PFSK-1 (cell line): Measurements from ENCODE around the gene RAP1GAP.

Experiments used
- FOXP2 ChIP-seq: optimal IDR thresholded peaks from 2 replicates; pipeline ENCODE3; 2011; ENCODE audit warnings: borderline replicate concordance, control low read depth, inconsistent platforms; ENCODE audit not compliant: insufficient read depth; ENCODE audit errors: extremely low read length, extremely low read depth
- POLR2AphosphoS5 ChIP-seq: IDR thresholded peaks from 2 replicates; pipeline ENCODE4 v1.6.1; 2012; ENCODE audit warnings: low read depth, mild to moderate bottlenecking, control low read depth, low read length, moderate library complexity
- SIN3A ChIP-seq: IDR thresholded peaks from 2 replicates; pipeline ENCODE4 v1.6.1; 2012; ENCODE audit warnings: mild to moderate bottlenecking, low read length, moderate library complexity, borderline replicate concordance; ENCODE audit not compliant: insufficient read depth
- TAF1 ChIP-seq: IDR thresholded peaks from 2 replicates; pipeline ENCODE4 v1.6.1; 2012; ENCODE audit warnings: low read length, control low read depth, borderline replicate concordance; ENCODE audit not compliant: insufficient read depth
- TF ChIP-seq, protein P1 (sequence below), 2 experiments: IDR thresholded peaks; 2 replicates each; pipeline versions ENCODE4 v1.6.1 to v1.8.0; 2011 to 2012; ENCODE audit warnings: low read depth in 2 of 2, low read length in 2 of 2, control low read depth in 1 of 2, inconsistent platforms in 1 of 2, mild to moderate bottlenecking in 1 of 2, moderate library complexity in 1 of 2; ENCODE audit not compliant: insufficient read depth in 1 of 2

RAP1GAP gene

DNA sequence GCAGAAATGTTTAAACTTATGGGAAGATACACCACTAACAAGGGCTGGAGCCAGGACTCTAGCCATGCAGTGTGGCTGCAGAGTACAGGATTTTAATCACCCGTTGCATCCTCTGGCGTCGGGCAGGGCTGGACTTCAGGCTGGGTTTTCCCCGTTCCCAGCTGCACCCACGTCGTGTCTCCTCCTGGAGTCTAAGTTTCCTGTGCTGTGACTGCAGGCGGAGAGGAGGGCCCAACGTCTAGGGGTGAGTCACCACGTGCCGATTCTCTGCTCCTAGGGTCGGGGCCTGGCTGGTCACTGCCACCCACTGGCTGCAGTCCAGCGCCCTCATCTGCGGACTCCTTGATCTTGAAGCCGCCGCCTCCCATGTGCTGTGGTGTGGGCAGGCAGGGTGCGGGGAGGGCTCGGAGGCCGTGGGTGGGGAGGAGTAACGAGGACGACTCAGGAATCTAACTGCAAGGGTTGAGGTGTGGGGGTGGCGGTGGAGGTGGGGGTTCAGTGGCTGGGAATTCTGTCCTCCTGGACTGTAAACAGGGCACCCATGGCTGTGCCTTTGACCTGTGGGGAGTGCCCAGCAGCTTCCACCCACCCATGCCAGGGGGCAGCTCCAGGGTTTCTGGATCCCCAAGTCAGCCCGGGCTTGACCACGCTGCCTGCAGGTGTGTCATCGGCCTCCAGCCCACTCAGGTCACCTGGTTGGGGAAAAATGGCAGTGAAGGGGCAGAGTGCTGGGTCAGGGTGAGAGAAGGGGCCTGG, 82.1 kb downstream of the RAP1GAP start:
- no peak for TF ChIP-seq POLR2AphosphoS5
- TF ChIP-seq FOXP2: no peak
- no peak for TF ChIP-seq SIN3A
- no peak for TF ChIP-seq TAF1
- TF ChIP-seq, protein P1, sequence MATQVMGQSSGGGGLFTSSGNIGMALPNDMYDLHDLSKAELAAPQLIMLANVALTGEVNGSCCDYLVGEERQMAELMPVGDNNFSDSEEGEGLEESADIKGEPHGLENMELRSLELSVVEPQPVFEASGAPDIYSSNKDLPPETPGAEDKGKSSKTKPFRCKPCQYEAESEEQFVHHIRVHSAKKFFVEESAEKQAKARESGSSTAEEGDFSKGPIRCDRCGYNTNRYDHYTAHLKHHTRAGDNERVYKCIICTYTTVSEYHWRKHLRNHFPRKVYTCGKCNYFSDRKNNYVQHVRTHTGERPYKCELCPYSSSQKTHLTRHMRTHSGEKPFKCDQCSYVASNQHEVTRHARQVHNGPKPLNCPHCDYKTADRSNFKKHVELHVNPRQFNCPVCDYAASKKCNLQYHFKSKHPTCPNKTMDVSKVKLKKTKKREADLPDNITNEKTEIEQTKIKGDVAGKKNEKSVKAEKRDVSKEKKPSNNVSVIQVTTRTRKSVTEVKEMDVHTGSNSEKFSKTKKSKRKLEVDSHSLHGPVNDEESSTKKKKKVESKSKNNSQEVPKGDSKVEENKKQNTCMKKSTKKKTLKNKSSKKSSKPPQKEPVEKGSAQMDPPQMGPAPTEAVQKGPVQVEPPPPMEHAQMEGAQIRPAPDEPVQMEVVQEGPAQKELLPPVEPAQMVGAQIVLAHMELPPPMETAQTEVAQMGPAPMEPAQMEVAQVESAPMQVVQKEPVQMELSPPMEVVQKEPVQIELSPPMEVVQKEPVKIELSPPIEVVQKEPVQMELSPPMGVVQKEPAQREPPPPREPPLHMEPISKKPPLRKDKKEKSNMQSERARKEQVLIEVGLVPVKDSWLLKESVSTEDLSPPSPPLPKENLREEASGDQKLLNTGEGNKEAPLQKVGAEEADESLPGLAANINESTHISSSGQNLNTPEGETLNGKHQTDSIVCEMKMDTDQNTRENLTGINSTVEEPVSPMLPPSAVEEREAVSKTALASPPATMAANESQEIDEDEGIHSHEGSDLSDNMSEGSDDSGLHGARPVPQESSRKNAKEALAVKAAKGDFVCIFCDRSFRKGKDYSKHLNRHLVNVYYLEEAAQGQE (IDR thresholded peaks at IDR 0.05; ENCODE audit: insufficient read depth in 1 of 2, low read depth in 2 of 2, low read length in 2 of 2): no peak

DNA sequence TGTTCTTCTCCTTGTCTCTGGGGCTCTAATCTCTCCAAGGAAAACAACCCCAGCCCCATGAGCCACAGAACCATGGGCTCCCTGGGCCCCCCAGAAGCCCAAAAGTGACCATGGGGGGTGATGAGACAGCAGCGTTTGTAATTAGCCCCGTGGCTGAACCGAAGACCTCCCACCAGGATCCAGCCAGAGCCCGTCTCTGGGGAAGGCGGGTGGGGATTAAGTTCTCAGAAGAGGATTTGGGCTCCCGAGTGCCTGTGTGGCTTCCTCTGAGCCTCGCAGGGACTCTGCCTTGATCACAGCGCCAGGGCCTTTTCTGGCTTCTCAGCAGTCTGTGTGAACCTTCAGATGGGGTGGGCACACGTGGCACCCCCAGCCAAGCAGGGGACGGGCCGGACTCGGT, 82.9 kb downstream of the RAP1GAP start:
- TF ChIP-seq SIN3A: no peak
- no peak for TF ChIP-seq POLR2AphosphoS5
- no peak for TF ChIP-seq FOXP2
- TF ChIP-seq, protein P1 (IDR thresholded peaks at IDR 0.05; ENCODE audit: insufficient read depth in 1 of 2, low read depth in 2 of 2, low read length in 2 of 2): no peak
- no peak for TF ChIP-seq TAF1

DNA sequence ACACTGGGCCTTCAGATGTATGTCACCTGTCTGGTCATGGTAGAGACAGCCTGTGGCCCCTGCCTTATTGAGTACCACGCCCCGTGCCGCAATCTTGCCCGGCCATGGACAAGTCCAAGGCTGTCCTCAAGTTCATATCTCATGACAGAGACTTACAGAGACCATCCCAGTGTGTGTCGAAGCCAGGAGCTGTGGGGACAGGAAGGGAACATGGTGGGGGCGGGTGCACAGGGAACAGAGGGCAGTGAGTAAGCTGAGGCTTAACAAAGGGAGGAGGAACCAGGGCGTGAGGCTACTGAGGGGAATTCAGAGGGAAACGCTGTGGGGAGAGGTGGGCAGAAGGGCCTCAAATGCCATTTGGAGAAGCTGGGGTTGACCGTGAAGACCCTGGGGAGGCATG, 84.1 kb downstream of the RAP1GAP start:
- TF ChIP-seq, protein P1 (IDR thresholded peaks at IDR 0.05; ENCODE audit: insufficient read depth in 1 of 2, low read depth in 2 of 2, low read length in 2 of 2): no peak
- TF ChIP-seq FOXP2: no peak
- no peak for TF ChIP-seq TAF1
- TF ChIP-seq POLR2AphosphoS5: no peak
- TF ChIP-seq SIN3A: no peak

DNA sequence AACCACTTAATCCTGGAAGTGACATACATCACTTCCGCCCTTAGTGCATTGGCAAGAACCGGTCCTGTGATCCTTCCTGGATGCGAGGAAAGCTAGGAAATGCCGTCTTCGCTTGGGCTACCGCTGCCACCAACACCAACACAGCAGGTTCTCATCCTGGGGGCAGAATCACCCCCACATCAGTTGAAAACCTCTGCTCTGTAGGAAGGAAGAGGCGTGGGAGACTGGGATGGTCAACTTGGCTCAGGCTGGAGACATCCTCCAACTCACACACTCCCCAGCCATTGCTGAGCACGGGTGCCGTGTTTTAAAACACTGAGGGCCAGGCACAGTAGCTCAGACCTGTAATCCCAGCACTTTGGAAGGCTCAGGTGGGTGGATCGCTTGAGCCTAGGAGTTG, 85.1 kb downstream of the RAP1GAP start:
- TF ChIP-seq FOXP2 (no peak), TAF1 (no peak), POLR2AphosphoS5 (no peak), SIN3A (no peak)
- TF ChIP-seq, protein P1 (IDR thresholded peaks at IDR 0.05; ENCODE audit: insufficient read depth in 1 of 2, low read depth in 2 of 2, low read length in 2 of 2): no peak

DNA sequence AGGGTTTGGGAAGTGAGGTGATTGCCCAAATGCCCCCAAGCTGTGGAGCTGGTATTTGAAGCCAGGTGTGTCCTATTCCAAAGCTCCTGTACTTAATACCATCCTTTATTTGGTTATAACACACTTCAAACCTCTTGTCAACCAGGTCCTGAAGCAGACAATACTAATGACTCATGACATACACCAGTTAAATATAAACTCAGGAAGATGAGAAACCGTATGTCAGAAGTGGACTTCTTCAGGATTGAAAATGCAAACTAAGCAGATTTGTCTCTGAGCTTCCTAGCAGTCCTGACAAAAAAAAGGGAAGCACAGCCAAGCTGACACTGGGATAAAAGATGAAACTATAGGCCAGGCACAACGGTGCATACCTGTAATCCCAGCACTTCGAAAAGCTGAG, 89.4 kb downstream of the RAP1GAP start:
- TF ChIP-seq FOXP2: no peak
- TF ChIP-seq POLR2AphosphoS5: no peak
- TF ChIP-seq SIN3A: no peak
